SH-SY5Y (cell line): Measurements from ENCODE around the gene TRIO.

Experiments used
- GATA2 ChIP-seq: IDR thresholded peaks from 2 replicates; pipeline ENCODE4 v1.6.1; 2011; ENCODE audit warnings: mild to moderate bottlenecking, low read depth, low read length
- GATA3 ChIP-seq: IDR thresholded peaks from 2 replicates; pipeline ENCODE4 v1.6.1; 2011; ENCODE audit warnings: low read depth, mild to moderate bottlenecking, low read length, moderate library complexity

DNA sequence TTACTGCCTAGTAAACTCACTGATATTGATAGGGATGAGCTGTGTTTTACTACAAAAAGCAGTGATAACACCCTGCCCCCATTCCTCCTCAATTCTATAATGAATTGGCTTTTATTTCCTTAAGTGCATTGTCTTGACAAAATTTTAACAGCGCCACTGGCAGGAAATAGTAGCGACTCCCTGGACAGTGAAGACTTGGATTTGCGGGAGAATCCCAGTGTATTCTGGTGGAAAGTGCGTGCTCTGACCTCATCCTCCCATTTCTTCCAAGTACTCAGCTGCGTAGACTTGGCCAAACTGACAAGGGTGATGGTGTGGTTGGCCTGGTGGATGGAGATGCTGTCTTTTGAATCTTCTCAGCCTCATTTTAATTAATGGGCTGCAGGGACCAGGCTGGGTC, 5.3 kb downstream of the TRIO start:
- TF ChIP-seq GATA3, result no peak
- no peak for TF ChIP-seq GATA2
